MG63 (cell line): ENCODE results near the gene PDGFRA. TPM values are rescaled to one million over a fixed set of nuclear protein-coding genes. Genes with fewer than 3 reads are reported as not detected.
A peak's percentile ranks its signal among the peaks of the same experiment; 100 is the strongest.

Experiments used
- DNase-seq: peaks from one replicate; pipeline ENCODE4 v3.0.0-alpha.2; 2020
- H3K27me3 ChIP-seq: fragments of 250-450 bp; sonication (Bioruptor Pico); 2 replicates; pipeline ENCODE4 v1.5.1; 2020; ENCODE audit warnings: mild to moderate bottlenecking, moderate library complexity
- H3K36me3 ChIP-seq: fragments of 250-450 bp; sonication (Bioruptor Pico); 2 replicates; pipeline ENCODE4 v1.5.1; 2020; ENCODE audit warnings: mild to moderate bottlenecking, moderate library complexity
- H3K4me3 ChIP-seq: fragments of 250-450 bp; sonication (Bioruptor Pico); 2 replicates; pipeline ENCODE4 v1.5.1; 2020; ENCODE audit warnings: mild to moderate bottlenecking, moderate library complexity
- H3K9me3 ChIP-seq: fragments of 250-450 bp; sonication (Bioruptor Pico); 2 replicates; pipeline ENCODE4 v1.5.1; 2020; ENCODE audit warnings: mild to moderate bottlenecking, moderate library complexity
- total RNA-seq: library from RNA; depleted of rRNA; stranded (reverse); fragments of >200 nt; shearing (Covaris generic); gene quantifications from 2 replicates; pipeline ENCODE4 v1.2.3, GENCODE V29; 2014; ENCODE audit warnings: low replicate concordance

Gene PDGFRA
- total RNA-seq, 1 experiment from 2014 or later = 118 TPM

GRCh38 chr4:54274795-54275665 lies 45.9 kb downstream of the PDGFRA start:
- peaks cover 76% of the 10 kb centered on the region for H3K36me3 ChIP-seq
- H3K4me3 ChIP-seq = no peak overlapping the region
- no peaks in the 10 kb centered on the region for H3K27me3 ChIP-seq
- DNase-seq = no peak
- no peaks in the 10 kb centered on the region for H3K9me3 ChIP-seq

GRCh38 chr4:54276641-54277430 lies 47.7 kb downstream of the PDGFRA start:
- Histone ChIP-seq H3K4me3 (no peak overlapping the region), H3K27me3 (no peaks in the 10 kb centered on the region), H3K36me3 (peaks cover 73% of the 10 kb centered on the region), H3K9me3 (peaks cover under 1% of the 10 kb centered on the region)
- DNase-seq = no peak

- peak; percentile 72 for DNase-seq
- Histone ChIP-seq H3K27me3 (no peaks in the 10 kb centered on the region), H3K4me3 (no peak overlapping the region), H3K9me3 (peaks cover 9% of the 10 kb centered on the region), H3K36me3 (peaks cover 74% of the 10 kb centered on the region)
Measured at GRCh38 chr4:54277691-54278090, 48.6 kb downstream of the PDGFRA start.

DNA sequence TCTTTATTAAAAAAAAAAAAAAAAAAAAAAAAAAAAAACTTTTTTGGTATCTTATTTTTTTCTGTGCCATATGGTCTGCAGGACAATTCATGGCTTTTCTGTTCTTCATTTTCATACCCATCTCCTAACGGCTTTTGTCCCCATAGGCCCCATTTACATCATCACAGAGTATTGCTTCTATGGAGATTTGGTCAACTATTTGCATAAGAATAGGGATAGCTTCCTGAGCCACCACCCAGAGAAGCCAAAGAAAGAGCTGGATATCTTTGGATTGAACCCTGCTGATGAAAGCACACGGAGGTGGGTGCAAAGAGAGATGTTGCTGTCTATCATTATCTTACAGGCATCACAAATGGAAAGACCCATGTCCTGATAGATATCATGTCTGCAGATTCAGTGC lies 49.1 kb downstream of the PDGFRA start:
- H3K4me3 ChIP-seq = no peak overlapping the region
- no peaks in the 10 kb centered on the region for H3K27me3 ChIP-seq
- H3K36me3 ChIP-seq = peaks cover 74% of the 10 kb centered on the region
- peaks cover 14% of the 10 kb centered on the region for H3K9me3 ChIP-seq
- no peak for DNase-seq

DNA sequence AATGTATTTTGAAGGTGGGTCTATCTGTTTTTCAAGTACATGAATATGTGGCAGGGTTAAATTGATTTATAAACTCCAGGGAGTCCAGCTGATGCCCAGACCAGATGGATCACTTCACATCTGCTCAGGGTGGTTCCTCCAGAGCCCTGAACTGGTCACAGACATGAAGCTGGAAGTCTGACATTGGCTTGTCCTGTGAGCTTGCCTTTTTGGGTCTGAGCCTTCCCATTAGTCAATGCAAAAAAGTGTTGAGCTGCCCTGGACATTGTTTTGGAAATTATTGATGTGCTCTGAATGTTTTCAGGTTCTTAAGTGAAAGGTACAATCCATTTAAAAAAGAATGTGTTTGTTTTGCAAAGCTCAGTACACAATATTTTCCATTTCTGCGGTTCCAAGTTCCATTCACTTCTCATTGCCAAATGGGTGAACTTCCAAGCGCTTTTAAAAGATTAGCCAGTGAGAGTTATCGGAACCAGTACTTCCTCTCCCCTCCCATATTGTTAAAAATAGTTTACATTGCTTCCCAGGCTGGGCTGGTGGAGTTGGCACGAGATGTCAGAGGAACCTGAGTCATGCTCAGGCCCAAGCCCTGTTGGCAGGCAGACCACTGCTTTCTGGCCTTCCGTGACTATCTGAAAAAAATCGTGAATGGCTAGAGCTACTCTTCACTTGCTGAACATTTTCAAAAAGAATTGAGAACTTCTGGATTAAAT lies 52.1 kb downstream of the PDGFRA start:
- Histone ChIP-seq H3K9me3 (peaks cover 24% of the 10 kb centered on the region), H3K36me3 (peaks cover 64% of the 10 kb centered on the region), H3K27me3 (no peaks in the 10 kb centered on the region), H3K4me3 (no peak overlapping the region)
- peak; percentile 100 for DNase-seq

DNA sequence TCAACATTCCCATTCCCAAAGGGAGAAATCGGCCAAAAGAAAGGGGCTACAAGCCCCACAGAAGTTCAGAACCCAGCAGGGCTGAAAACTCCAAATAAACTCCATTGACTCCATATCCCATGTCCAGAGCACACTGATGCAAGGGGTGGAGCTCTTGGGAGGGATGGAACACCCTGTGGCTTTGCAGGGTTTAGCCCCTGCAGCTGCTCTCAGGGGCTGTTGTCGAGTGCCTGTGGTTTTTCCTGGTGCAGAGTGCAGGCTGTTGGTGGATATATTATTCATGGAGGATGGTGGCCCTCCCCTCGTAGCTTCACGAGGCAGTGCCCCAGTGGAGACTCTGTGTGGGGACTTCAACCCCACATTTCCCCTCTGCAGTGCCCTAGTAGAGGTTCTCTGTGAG lies 53.7 kb downstream of the PDGFRA start:
- Histone ChIP-seq H3K9me3 (peaks cover 24% of the 10 kb centered on the region), H3K27me3 (no peaks in the 10 kb centered on the region), H3K4me3 (no peak overlapping the region), H3K36me3 (peaks cover 73% of the 10 kb centered on the region)
- no peak for DNase-seq

GRCh38 chr4:54289316-54289715 lies 60.2 kb downstream of the PDGFRA start:
- no peak for DNase-seq

GRCh38 chr4:54290980-54291379 lies 61.9 kb downstream of the PDGFRA start:
- no peak for DNase-seq
- Histone ChIP-seq H3K9me3 (no peaks in the 10 kb centered on the region), H3K27me3 (no peaks in the 10 kb centered on the region), H3K36me3 (peaks cover 83% of the 10 kb centered on the region), H3K4me3 (no peak overlapping the region)

More at GRCh38 chr4:54289316-54289715, 60.2 kb downstream of the PDGFRA start:
- Histone ChIP-seq H3K36me3 (peaks cover 82% of the 10 kb centered on the region), H3K9me3 (no peaks in the 10 kb centered on the region), H3K27me3 (no peaks in the 10 kb centered on the region), H3K4me3 (no peak overlapping the region)

GRCh38 chr4:54296548-54297203 lies 67.6 kb downstream of the PDGFRA start:
- no peak for DNase-seq
- Histone ChIP-seq H3K36me3 (peaks cover 43% of the 10 kb centered on the region), H3K4me3 (no peak overlapping the region), H3K27me3 (no peaks in the 10 kb centered on the region), H3K9me3 (no peaks in the 10 kb centered on the region)

GRCh38 chr4:54308110-54308509 lies 79.0 kb downstream of the PDGFRA start:
- Histone ChIP-seq H3K36me3 (no peaks in the 10 kb centered on the region), H3K27me3 (peaks cover 41% of the 10 kb centered on the region), H3K4me3 (no peak overlapping the region), H3K9me3 (peaks cover 14% of the 10 kb centered on the region)
- no peak for DNase-seq

DNA sequence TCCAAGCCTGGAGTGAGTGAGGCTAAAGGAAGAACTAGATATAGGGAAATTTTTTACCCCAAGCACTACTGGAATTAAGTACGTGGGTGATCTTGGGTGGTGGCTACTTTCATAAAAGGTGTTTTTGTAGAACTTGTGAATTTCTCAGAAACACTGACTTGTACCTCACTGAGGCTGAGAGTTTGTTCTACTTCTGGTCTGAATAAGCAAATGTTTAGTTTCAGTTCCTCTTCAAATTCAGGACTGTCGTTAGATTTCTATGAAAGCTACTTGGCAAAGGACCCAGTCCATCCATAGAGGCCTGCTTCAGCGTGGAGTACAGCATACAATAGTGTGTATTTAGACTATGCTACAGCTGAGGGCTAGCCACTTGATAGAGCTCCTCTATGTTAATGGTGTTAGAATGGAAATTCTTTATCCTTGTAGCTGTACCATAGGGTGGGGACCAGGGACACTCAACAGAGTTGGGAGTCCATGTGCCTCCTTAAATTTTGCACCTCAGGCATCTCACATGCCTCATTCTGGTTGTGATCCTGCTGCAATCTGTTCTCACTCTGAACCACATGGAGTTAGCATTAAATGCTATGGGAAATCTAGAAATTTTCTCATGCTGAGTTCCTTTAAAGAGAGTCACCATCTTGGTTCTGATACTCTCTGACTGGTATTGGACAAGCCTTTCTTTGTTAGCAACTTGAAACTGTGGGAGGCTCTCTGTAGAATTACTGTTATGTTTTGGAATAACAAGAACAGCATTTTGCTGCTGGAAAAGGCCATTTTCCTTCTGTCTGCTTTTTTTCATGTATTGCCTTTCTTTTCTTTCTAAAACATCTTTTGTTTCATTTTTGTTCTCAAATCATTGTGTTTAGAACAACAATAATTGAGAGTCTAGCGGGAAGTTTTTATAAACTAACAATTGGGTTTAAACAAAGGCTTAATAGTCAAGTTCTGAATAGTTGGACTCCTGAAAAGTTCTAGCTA lies 86.8 kb downstream of the PDGFRA start:
- no peak overlapping the region for H3K4me3 ChIP-seq
- H3K36me3 ChIP-seq = no peaks in the 10 kb centered on the region
- no peak for DNase-seq
- no peaks in the 10 kb centered on the region for H3K9me3 ChIP-seq
- H3K27me3 ChIP-seq = peaks cover 9% of the 10 kb centered on the region

- H3K9me3 ChIP-seq = no peaks in the 10 kb centered on the region
Measured at GRCh38 chr4:54317690-54318089, 88.6 kb downstream of the PDGFRA start.

GRCh38 chr4:54318904-54319303 lies 89.8 kb downstream of the PDGFRA start:
- Histone ChIP-seq H3K27me3 (no peaks in the 10 kb centered on the region), H3K4me3 (no peak overlapping the region), H3K36me3 (no peaks in the 10 kb centered on the region), H3K9me3 (no peaks in the 10 kb centered on the region)
- DNase-seq = no peak

More at GRCh38 chr4:54317690-54318089, 88.6 kb downstream of the PDGFRA start:
- no peaks in the 10 kb centered on the region for H3K36me3 ChIP-seq
- peaks cover 1% of the 10 kb centered on the region for H3K27me3 ChIP-seq
- H3K4me3 ChIP-seq = no peak overlapping the region
- no peak for DNase-seq

DNA sequence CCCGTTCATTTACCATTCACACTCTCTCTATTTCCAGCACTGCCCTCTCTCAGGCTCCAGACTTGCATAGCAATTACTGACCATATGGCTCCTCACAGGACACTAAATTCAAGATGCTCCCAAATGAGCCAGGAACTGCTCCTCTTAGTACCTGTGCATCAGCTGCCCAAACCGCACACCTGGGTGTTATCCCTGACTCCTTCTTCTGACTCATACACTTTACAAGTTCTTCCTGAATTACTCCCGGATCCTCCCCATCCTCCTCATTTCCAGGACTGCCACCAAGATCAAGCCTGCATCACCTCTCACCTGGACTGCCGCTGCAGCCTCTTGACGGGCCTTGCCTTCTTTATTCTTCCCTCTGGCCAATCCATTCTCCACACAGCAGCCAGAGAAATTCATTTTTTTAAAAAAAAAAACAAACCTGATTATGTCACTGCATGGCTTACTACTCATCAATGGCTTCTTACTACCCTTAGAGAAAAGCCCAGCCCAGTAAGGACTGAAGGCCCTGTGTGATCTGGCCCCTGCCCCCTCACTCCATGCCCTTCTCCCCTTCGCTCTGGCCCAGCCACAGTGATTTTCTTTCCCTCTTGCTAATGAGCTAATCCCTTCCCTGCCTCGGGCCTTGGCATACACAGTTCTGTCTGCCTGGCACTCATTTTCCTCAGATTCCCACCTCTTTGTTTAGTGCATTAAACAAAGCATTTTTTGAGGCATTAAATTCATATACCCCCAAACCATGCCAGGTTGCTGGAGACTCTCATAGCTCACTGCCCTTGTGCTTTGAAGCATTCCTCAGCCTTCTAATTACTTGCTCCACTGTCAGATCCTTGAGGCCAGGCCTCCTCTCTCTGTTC lies 92.0 kb downstream of the PDGFRA start:
- Histone ChIP-seq H3K9me3 (no peaks in the 10 kb centered on the region), H3K36me3 (no peaks in the 10 kb centered on the region), H3K27me3 (no peaks in the 10 kb centered on the region), H3K4me3 (no peak overlapping the region)
- no peak for DNase-seq
